SIG-M5 treated with dmso at 0.1 percent for 504 hours (cell line): ENCODE data around the gene IP6K1.
"Not testable (repeated sequence)": the region's sequence is repeated elsewhere in the genome, so short reads cannot be mapped to it uniquely, and the experiment has no call there.

Experiments
- DNase-seq: peaks from one replicate; lab custom pipeline; 2025; ENCODE audit not compliant: unreplicated experiment; lab: John Stamatoyannopoulos, UW

IP6K1 gene

DNA sequence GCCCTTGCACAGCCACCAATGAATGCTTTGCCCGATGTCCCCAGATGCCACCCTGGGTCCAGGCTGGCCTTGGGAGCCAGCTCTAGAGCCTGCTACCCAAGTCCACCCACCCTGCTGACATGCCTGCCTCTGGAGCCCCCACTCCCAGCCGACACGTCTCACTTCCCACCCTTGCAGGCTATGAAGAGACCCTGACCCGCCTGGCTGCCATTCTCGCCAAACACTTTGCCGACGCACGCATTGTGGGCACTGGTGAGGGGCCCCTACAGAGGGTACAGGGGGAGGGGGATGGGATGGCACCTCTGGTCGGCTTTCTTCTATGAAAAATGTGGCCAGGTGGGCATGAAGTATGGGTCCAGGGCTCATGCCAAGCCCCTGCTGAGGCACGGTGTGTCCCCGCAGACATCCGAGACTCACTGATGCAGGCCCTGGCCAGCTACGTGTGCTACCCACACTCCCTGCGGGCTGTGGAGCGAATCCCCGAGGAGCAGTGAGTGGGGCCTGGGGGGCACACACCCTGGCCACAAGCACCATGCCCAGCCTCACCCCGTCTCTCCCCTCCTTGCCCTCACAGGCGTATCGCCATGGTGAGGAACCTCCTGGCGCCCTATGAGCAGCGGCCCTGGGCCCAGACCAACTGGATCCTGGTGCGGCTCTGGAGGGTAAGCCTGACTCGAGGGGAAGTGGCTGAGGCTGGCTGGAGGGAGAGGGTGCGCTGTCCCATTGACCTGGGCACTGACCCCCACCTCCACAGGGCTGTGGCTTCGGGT lies 72.8 kb downstream of the IP6K1 start:
- DNase-seq, result no peak

DNA sequence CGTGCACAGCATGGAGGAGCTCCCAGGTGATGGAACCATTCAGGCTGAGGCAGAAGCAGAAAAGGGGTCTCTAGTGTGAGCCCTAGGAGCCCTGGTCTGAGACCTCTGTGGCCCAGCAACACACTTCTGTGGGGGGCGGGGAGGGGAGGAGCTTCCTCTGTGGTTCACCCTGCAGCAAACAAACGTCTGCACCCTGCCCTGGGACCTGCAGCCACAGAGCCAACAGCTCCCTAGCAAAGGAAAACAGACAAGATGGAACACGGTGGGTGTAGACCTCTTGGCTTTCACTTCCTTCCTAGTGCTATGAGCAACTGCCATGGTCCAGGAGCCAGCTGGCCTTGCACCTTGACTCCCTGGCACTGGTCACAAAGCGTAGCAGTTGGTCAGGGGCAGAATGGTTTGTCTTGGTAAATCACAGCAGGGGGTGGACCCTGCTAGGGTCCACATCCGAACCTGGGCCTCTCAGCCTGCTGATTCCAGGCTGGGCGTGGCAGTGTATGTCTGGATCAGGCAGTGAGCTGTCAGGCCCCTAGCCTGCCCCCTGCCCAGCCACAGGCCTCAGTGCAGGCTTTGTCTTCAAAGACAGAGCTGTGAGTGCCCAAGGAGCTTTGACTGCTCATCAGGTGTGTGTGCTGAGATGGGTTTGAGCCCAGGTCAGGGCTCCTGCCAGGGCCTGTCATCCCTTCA lies 73.6 kb downstream of the IP6K1 start:
- DNase-seq, result no peak

DNA sequence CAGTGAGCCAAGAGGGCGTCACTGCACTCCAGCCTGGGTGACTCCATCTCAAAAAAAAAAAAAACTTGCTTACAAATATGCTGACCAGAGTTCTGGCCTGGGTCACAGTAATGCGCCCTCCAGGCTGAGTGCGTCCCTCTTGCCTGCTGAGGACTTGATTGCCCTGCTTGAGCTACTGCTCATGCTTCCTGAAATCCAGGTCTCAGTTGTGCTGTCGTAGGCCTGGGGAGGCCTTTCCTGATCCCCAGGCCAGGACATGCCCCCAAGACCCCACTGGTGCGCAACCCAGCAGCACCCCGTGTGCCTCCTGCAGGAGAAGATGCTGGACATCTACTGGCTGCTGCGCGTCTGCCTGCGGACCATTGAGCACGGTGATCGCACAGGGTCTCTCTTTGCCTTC lies 74.2 kb downstream of the IP6K1 start:
- no peak for DNase-seq

DNA sequence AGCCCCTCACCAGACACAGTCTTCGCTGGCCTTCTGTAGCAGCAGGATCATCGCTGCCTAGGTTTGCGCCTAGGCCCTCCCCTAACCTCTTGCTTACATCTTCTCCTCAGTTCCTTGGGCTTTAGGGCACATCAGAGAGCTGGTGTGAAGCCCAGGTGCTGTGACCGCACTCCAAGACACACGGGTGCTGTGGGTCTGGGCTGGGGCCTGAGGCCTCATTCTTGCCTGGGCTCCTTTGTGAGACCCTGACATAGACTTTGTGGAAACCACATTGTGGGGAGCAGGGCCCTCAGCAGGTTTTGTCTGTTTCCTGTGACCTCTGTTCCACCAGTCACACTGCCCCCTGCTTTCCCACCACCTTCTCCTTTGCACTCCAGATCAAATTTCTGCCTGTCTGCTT lies 74.9 kb downstream of the IP6K1 start:
- no peak for DNase-seq

DNA sequence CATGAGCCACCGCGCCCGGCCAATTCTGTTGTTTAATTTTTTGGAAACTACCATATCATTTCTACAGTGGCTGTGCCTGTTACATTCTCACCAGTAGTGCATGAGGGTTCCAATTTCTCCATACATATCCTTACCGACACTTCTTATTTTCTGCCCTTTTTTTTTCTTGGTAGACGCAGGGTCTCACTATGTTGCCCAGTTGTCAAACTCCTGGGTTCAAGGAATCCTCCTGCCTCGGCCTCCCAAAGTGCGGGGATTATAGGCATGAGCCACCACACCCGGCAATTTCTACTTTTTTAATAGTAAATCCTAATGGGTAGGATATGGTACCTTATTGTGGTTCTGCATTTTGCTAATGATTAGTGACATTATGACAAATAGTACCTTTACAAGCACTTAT lies 76.5 kb downstream of the IP6K1 start:
- DNase-seq, result no peak

DNA sequence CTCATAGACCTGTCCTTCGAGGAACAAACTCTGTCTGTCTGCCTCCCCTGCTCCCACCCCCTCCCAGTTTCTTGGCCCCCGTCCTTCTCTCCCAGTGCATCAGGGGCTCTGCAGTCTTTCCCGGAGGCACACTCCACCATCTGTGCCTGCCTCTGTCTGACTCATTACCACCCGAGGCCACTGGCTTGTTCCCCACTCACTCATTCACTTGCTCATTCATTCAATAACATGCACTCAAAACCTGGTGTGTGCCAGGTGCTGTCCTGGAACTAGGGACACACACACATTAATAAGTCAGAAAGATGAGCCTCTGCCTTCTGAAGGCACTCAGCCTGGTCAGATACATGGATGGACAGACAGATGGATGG lies 79.2 kb downstream of the IP6K1 start:
- DNase-seq, result no peak

DNA sequence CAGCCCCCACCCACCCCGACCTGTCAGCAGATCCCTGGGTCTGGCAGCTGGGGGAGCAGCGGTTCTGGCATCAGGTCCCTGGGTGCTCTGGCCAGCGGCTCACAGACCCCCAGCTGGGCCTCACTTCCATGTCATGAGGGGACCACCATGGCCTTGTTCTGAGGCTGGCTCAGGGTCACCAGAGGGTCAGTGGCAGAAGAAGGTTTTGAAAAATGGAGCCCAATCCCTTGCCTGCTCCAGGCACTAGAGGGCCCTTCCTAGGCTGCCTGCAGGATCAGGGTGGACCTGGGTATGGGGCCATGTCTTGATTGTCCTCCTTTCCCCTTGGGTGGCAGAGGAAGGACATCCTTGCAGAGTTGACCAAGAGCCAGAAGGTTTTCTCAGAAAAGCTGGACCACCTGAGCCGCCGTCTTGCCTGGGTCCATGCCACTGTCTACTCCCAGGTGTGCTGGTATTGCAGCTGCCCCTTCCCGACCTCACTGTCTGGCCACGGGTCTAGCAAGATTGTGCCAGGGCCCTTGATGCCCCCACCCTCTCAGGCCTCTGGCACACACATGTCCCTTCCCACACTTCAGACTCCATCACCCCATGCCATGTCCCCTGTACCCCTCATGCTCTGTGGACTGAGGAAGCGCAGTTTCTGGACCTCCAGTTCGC lies 79.8 kb downstream of the IP6K1 start:
- no peak for DNase-seq

DNA sequence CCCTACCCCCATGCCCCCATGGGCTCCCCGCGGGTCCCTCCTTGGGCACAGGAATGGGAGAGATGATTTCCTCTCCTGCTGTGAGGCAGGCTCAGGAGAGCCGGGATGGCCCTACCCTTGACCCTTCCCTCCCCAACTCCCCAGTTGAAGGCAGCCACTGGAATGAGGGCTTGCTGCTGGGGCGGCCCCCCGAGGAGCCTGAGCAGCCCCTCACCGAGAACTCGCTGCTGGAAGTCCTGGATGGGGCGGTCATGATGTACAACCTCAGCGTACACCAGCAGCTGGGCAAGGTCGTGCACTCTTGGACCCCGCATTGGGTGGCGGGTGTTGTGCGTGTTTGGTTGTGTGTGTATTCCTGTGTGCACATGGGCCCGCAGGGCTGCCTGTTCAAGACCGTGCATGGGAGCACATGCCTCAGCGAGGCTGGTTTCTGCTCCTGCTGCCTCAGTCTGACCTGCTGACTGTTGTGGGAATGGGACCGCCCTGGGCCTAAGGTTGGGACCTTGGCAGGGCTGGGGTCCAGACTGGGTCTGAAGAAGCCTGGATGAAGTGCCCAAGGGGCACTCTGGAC lies 80.9 kb downstream of the IP6K1 start:
- DNase-seq, result no peak

DNA sequence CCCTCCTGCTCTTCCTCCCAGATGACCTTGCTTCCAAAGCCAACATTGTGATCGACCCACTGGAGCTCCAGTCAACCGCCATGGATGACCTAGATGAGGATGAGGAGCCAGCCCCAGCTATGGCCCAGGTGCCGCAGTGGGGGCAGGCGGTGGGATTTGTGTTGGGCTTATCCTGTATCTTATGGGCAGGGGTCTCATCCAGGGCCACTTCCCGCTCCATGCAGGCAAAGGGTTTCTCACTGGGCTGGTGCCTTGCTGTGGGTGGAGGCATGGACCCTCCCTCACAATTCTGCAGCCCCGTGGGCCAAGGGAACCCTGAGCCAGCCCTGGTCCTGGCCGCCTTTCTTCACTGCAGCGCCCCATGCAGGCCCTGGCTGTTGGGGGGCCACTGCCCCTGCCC lies 81.7 kb downstream of the IP6K1 start:
- DNase-seq, result no peak

DNA sequence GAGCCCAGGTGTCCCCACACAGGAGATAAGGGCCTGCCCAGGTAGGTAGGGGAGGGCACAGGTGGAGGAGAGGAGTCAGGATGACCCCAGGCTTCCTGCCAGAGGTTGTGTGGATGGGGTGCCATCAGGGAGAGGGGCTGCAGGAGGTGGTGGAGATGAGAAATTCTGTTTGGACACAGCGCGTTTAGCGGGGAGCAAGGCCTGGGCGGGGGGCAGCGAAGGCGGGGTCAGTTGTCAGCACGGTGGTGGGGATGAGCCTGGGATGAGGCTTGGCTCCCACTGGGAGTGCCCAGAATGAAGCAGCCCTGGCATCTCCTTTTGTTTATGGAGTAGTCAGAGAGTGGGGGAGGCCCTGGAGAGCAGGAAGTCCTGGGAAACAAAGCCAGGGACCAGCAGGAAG lies 82.4 kb downstream of the IP6K1 start:
- no peak for DNase-seq

DNA sequence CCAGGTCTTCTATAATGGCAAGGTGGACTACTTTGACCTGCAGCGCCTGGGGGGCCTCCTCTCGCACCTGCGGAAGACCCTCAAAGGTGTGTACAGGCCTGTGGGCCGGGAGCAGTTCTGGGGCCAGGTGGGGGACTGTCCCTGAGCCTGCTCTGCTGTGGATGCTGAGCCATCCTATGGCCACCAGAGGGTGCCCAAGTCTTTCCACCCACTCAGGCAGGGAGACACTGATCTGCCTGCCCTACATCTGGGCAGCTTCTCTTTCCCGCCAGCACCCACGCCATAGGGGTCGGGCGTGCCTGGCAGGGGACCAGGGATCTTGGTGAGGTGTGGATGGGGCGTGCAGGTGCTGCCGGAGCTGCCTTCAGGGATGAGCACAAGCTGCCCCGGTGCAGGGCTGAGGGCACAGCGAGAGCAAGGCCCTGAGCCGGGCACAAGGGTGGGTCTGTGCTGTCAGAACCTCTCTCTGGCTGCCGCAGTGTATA lies 82.9 kb downstream of the IP6K1 start:
- peak; percentile 60 for DNase-seq

DNA sequence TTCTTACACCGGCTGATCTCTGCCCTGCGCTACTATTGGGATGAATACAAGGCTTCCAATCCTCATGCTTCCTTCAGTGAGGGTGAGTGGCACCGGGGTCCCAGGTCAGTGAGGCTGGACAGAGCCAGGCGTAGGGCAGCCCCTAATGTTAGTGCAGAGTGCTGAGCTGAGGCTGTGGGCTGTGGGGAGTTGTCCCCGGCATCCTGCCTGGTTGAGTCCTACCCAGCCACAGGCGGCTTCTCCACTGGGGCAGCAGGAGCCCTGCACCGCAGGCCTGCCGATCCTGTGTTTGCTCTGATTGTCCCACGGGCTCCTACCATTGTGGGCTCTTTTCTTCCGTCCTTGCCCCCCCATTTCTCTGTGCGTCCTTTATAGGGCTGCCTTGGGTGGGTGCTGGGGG lies 83.7 kb downstream of the IP6K1 start:
- no peak for DNase-seq

DNA sequence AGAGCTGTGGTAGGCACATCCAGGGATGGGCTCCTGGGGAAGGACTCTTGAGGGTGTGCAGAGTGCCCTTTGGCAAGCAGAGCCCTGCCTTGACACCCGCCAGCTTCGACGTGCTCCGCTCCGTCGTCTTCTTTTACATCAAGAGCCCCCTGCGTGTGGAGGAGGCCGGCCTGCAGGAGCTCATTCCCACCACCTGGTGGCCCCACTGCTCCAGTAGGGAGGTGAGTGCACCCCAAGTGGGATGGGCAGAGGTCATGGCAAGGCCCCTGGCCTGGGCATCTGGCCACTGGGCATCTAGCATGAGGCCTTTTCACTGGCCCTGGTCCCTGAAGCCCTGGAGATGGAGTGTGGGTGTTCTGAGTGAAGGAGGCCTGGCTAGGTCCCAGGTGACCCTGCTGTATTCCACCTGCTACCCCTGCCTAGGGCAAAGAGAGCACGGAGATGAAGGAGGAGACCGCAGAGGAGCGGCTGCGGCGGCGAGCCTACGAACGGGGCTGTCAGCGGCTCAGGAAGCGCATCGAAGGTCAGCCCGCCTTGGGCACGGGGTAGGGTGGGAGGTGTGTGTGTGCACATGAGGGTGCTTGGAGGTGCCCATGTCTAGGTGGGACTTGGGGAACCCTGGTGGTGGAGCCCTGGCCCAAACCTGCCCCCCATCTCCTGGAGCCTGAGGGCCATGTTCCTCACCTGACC lies 84.8 kb downstream of the IP6K1 start:
- DNase-seq, result no peak

DNA sequence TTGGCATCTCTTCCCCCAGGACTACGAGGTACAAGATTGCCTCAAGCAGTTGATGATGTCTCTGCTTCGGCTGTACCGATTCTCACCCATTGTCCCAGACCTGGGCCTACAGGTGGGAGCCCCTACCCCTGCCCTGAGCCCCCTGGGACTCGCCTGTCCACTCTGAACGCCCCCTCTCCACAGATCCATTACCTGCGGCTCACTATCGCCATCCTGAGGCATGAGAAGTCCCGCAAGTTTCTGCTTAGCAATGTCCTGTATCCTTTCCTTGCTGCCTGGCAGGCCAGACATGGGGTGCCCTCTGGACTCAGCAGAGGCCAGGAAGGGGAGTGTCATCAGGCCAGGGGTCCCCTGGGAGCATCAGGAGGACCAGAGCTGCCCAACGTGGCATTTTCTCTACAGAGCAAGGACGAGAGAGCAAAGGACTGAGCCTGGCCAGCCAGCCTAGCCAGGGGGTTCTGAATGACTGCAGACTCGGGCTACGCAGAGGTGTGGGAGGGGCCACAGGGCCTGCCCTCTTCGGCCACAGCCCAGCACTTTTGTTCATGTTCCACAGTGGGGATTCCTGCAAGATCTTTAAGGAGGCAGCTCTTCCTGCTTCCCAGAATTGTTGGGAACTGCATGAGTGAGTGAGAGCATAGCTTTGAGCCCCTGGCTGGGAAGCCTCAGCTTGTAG lies 85.8 kb downstream of the IP6K1 start:
- DNase-seq, result no peak

DNA sequence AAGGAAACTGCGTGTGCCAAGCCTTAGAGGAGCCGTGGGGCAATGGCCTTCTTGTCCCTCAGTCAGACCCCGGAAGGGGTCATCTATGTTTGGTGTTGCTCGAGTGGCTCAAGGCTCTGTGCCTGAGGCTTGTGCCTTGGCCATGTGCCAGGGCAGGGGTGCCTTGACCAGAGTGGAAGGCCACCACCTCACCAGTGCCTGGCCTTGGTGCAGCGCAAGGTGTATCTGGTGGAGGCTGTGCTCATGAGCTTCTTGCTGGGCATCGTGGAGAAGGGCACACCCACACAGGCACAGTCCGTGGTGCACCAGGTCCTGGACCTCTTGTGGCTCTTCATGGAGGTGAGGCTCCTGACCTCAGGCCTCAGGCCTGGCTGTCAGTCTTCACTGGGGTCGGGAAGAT lies 86.3 kb downstream of the IP6K1 start:
- DNase-seq, result no peak

DNA sequence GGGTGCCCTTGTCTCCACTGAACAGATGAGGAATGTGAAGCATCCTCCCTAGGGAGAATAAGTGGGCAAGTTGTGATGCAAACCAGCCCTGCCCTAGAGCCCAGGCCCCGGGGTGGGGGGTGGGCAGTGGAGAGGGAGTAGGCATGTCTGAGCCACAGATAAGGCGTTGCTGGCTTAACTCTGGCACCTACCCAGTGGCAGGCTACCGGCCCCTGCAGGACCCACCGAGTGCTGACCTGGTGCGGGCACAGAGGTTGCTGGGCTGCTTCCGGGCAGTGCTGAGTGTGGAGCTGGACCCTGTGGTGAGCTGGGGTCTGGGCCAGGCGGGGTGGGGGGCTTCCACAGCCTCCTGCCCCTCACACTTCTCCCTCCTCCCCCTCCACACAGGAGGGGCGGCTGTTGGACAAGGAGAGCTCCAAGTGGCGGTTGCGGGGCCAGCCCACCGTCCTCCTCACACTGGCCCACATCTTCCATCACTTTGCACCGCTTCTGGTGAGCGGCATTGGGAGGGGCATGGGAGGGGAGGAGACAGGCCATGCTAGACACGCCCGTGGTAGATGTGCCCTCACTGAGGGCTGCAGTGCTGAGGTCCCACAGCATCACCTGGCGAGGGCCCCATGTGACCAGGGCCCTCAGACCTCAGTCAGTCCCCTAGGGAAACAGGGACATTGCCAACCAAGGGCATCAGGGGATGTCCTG lies 86.9 kb downstream of the IP6K1 start:
- DNase-seq, result no peak

DNA sequence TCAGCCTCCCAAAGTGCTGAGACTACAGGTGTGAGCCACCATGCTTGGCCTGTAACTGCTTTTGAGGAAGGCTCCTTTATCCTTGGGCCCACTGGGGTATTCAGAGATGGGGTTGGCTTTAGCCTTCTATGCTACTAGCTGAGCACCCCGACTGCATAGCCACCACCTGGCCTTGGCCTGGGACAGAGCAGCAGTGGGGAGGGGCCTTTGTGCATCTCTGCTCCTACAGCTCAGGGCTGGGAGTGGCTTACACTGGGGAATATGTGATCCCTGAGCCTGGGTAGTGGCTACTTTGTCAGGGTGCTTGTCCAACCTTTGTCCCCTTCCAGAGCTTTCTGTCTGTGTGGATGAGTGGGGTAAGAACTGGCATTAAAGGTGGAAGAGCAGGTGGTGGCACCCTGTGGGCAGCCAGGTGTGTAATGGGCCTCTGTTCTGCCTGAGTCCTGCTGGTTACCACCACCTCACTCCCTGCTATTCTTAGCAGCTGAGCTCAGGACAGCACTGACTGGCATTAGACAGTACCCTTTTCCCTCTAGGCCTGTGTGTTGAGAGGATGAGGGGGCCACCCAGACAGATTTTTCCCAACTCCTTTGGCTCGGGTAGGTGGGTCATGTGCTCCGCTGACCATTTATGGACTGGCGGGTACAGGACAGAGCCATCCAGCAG lies 90.9 kb downstream of the IP6K1 start:
- not testable (repeated sequence) for DNase-seq

DNA sequence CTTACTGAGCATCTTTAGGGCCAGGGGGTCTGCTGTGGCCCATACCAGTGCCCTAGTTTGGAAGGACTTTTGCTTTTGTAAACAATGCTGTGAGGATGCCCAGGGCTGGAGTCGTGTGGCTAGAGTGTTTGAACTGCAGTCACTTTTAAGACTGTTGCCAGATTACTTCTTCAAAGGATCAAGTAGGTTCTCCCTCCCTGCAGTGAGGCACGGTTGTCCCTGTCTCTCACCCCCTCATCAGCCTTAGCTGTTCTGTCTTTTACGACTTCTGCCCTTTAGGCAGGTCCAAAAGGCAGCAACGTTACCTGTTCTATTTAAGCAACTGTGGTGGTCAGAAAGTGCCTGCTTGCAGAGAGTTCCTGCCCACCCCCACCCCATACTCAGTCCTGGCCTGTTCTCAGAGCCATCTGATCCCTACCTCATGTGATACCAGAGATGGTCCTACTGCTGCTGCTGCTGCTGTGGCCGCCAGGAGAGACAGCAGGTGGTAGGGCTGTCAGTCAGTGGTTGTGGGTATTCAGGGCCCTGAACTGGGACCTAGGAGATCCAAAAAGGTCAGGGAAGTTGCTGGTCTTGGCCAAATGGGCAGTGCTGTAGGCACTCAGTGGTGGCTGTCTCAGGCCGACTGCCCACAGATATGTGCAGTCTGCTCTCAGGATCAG lies 91.8 kb downstream of the IP6K1 start:
- DNase-seq, result not testable (repeated sequence)

DNA sequence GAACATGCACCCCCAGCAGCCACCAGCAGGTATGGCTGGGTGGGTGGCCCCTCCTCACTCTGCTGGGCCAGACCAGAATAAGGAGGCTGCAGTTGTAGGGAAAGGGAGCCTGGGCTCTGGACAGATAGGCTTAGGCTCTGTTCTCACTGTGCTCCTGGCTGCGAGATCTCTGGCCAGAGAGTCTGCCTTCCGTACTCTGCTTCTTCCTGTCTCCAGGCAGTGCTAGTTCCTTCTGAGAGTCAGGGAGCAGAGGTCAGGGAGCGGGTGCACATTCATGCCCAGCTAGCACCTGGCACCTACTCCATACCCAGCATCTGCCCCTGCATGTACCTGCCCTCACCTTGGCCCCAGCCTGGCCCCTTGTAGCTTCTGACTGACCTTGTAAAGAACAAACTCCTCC lies 94.9 kb downstream of the IP6K1 start:
- not testable (repeated sequence) for DNase-seq
